ENCODE results near the gene PSMC3IP. TPM values are rescaled to one million over a fixed set of nuclear protein-coding genes. Genes with fewer than 3 reads are reported as not detected.
"Not testable (repeated sequence)": the region's sequence is repeated elsewhere in the genome, so short reads cannot be mapped to it uniquely, and the experiment has no call there.

PSMC3IP gene
- polyA plus RNA-seq, 3 donors = 1.2 TPM; not detected in 2

DNA sequence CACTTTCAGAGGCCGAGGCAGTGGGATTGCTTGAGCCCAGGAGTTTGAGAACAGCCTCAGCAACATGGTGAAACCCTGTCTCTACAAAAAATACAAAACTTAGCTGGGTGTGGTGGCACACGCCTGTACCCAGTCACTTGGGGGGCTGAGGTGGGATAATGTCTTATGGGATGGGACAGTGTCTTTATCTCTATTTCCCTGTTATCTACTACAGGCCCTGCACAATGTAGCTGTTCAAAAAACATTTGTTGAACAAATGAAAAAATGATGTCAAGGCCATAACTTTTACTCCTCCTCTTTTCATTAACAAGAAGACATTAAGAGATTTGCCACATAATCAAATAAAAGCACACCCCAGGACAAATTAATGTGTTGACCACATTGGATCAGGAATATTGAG is 45.7 kb upstream of the PSMC3IP start:
- no CpG with 5 or more reads among the region's 2 CpGs for WGBS (ENCODE audit: insufficient coverage)
- H3K27ac ChIP-seq (ENCODE audit: low read depth in 1 of 2, low read length in 2 of 2) = no peak overlapping the region
- no peak overlapping the region for H3K9ac ChIP-seq (ENCODE audit: insufficient read depth, low read length, poor library complexity, severe bottlenecking)
- no peak overlapping the region for H3K4me3 ChIP-seq (replicated peaks in 1 of 3; ENCODE audit: low read depth in 2 of 3, low read length in 3 of 3)
- no peaks in the 10 kb centered on the region for H3K9me3 ChIP-seq (replicated peaks in 1 of 2; ENCODE audit: control insufficient read depth in 1 of 2, insufficient read depth in 1 of 2, low read length in 2 of 2)
- H3K27me3 ChIP-seq (ENCODE audit: control insufficient read depth in 2 of 2, insufficient read depth in 2 of 2, low read length in 2 of 2) = no peaks in the 10 kb centered on the region
- Mint-ChIP-seq H3K27me3 (ENCODE audit: low read depth in 3 of 3) (peaks cover 0 to 4% (median 2%) of the 10 kb centered on the region in 3 donors), H3K27ac (no peak overlapping the region), H3K9me3 (no peaks in the 10 kb centered on the region), H3K4me1 (peaks cover 2% of the 10 kb centered on the region), H3K4me3 (no peak overlapping the region), H3K36me3 (no peaks in the 10 kb centered on the region)
- TF ChIP-seq, protein P1, sequence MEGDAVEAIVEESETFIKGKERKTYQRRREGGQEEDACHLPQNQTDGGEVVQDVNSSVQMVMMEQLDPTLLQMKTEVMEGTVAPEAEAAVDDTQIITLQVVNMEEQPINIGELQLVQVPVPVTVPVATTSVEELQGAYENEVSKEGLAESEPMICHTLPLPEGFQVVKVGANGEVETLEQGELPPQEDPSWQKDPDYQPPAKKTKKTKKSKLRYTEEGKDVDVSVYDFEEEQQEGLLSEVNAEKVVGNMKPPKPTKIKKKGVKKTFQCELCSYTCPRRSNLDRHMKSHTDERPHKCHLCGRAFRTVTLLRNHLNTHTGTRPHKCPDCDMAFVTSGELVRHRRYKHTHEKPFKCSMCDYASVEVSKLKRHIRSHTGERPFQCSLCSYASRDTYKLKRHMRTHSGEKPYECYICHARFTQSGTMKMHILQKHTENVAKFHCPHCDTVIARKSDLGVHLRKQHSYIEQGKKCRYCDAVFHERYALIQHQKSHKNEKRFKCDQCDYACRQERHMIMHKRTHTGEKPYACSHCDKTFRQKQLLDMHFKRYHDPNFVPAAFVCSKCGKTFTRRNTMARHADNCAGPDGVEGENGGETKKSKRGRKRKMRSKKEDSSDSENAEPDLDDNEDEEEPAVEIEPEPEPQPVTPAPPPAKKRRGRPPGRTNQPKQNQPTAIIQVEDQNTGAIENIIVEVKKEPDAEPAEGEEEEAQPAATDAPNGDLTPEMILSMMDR (IDR thresholded peaks at IDR 0.05) = no peak
- intact Hi-C loops (cut with micrococcal nuclease) = no loop called here
- no peak for DNase-seq
- H3K79me2 ChIP-seq (ENCODE audit: insufficient read depth, low read length) = no peaks in the 10 kb centered on the region
- H3K4me2 ChIP-seq (replicated peaks; ENCODE audit: extremely low read depth, low read length, poor library complexity, severe bottlenecking) = no peak overlapping the region
- H4K20me1 ChIP-seq (ENCODE audit: insufficient read depth, low read length) = no peaks in the 10 kb centered on the region
- H3K36me3 ChIP-seq (replicated peaks in 1 of 2; ENCODE audit: control insufficient read depth in 1 of 2, insufficient read depth in 2 of 2, low read length in 2 of 2) = no peaks in the 10 kb centered on the region
- H3K4me1 ChIP-seq (ENCODE audit: control insufficient read depth in 1 of 2, insufficient read depth in 2 of 2, low read length in 2 of 2) = no peaks in the 10 kb centered on the region
- H2AFZ ChIP-seq (ENCODE audit: insufficient read depth, low read depth, low read length, poor library complexity, severe bottlenecking) = no peak overlapping the region

DNA sequence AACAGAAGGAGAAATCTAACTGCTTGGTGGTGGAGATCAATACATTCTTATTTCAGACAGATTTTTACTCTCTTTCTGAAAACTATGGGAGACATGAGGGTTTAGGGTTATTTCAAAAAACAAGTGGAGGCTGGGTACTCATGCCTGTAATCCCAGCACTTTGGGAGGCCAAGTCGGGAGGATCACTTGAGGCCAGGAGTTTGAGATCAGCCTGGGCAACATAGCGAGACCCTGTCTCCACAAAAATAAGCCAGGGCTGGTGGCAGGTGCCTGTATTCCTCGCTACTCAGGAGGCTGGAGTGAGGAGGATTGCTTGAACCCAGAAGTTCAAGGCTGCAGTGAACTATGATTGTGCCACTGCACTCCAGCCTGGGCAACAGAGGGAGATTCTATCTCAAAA is 44.5 kb upstream of the PSMC3IP start:
- H3K4me2 ChIP-seq (replicated peaks; ENCODE audit: extremely low read depth, low read length, poor library complexity, severe bottlenecking); H3K36me3 Mint-ChIP-seq; H3K9me3 Mint-ChIP-seq; H3K4me1 Mint-ChIP-seq; H3K79me2 ChIP-seq (ENCODE audit: insufficient read depth, low read length); H3K4me3 ChIP-seq (replicated peaks in 1 of 3; ENCODE audit: low read depth in 2 of 3, low read length in 3 of 3); H3K27ac Mint-ChIP-seq; H3K9me3 ChIP-seq (replicated peaks in 1 of 2; ENCODE audit: control insufficient read depth in 1 of 2, insufficient read depth in 1 of 2, low read length in 2 of 2); H3K4me1 ChIP-seq (ENCODE audit: control insufficient read depth in 1 of 2, insufficient read depth in 2 of 2, low read length in 2 of 2); intact Hi-C loops (cut with micrococcal nuclease); H3K27me3 Mint-ChIP-seq (ENCODE audit: low read depth in 3 of 3); H3K4me3 Mint-ChIP-seq; H3K27me3 ChIP-seq (ENCODE audit: control insufficient read depth in 2 of 2, insufficient read depth in 2 of 2, low read length in 2 of 2); H3K27ac ChIP-seq (ENCODE audit: low read depth in 1 of 2, low read length in 2 of 2); H3K36me3 ChIP-seq (replicated peaks in 1 of 2; ENCODE audit: control insufficient read depth in 1 of 2, insufficient read depth in 2 of 2, low read length in 2 of 2); H2AFZ ChIP-seq (ENCODE audit: insufficient read depth, low read depth, low read length, poor library complexity, severe bottlenecking); DNase-seq; H3K9ac ChIP-seq (ENCODE audit: insufficient read depth, low read length, poor library complexity, severe bottlenecking); H4K20me1 ChIP-seq (ENCODE audit: insufficient read depth, low read length): not testable (repeated sequence)
- 100% methylated on average over 1 of the region's 3 CpGs for WGBS (ENCODE audit: insufficient coverage)

Measured in CD14-positive monocyte (primary cell).